ENCODE results near the gene PNO1.

PNO1 gene

DNA sequence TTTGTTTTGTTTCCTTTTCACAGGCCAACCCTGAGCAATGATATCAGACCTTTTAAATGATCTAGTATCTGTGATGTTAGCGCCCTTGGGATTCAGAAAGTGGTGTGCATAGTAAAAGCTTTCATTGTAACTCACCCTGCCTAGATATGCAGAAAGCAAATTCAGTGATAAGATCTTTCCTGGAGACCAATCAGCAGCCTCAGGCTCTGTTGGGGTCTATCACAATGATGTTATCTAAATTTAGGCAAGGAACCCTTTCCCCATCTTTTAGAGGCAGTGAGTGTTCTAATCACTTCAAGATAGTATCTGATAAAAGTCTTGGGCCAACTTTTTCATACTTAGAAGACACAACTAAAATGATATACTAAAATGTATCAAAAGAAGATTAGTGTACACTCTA lies 23.6 kb upstream of the PNO1 start:
- no peak for TF ChIP-seq EZH2phosphoT487 (IDR thresholded peaks at IDR 0.05; ENCODE audit: low read depth)
- H3K79me2 ChIP-seq (ENCODE audit: low read length) = no peaks in the 10 kb centered on the region
- H4K20me1 ChIP-seq (ENCODE audit: insufficient read depth, low read length) = no peaks in the 10 kb centered on the region
- H3K27me3 ChIP-seq (ENCODE audit: low read depth, low read length) = no peaks in the 10 kb centered on the region
- H3K4me2 ChIP-seq (ENCODE audit: low read length) = no peak overlapping the region
- no peaks in the 10 kb centered on the region for H3K9me3 ChIP-seq (ENCODE audit: insufficient read depth, low read length)
- peaks cover 4% of the 10 kb centered on the region for H3K36me3 ChIP-seq (replicated peaks; ENCODE audit: low read depth, low read length)
- H2AFZ ChIP-seq (ENCODE audit: low read depth, low read length) = no peak overlapping the region
- H3K27ac ChIP-seq (ENCODE audit: low read length) = no peak overlapping the region
- no peak overlapping the region for H3K4me3 ChIP-seq (ENCODE audit: low read length)
- no peaks in the 10 kb centered on the region for H3K4me1 ChIP-seq (ENCODE audit: low read length)
- no peak overlapping the region for H3K9ac ChIP-seq (ENCODE audit: low read length)

DNA sequence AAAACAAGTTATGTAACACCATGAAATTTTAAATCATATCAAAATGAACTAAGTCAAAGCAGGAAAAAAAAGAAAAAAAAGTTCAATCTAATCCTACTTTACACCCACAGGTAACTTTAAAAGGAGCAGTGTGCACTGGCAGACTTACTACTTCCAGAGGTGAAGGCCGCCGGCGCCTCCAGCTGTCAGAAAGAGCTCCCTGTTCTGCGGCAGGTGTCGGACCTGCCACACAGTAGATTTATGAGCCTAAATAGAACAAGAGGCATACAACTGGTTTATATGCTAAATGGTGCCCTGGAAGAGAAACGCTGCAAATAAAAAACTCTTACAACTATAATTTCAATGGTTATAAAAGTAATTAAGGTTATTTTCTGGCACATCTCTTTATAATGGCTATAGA lies 23.1 kb upstream of the PNO1 start:
- Histone ChIP-seq H3K9me3 (ENCODE audit: insufficient read depth, low read length) (no peaks in the 10 kb centered on the region), H3K4me3 (ENCODE audit: low read length) (no peak overlapping the region), H3K4me2 (ENCODE audit: low read length) (no peak overlapping the region), H3K27me3 (ENCODE audit: low read depth, low read length) (no peaks in the 10 kb centered on the region), H3K9ac (ENCODE audit: low read length) (no peak overlapping the region), H3K27ac (ENCODE audit: low read length) (no peak overlapping the region), H4K20me1 (ENCODE audit: insufficient read depth, low read length) (no peaks in the 10 kb centered on the region), H3K36me3 (replicated peaks; ENCODE audit: low read depth, low read length) (peaks cover 4% of the 10 kb centered on the region), H3K4me1 (ENCODE audit: low read length) (no peaks in the 10 kb centered on the region), H3K79me2 (ENCODE audit: low read length) (no peaks in the 10 kb centered on the region), H2AFZ (ENCODE audit: low read depth, low read length) (no peak overlapping the region)
- no peak for TF ChIP-seq EZH2phosphoT487 (IDR thresholded peaks at IDR 0.05; ENCODE audit: low read depth)
- TF ChIP-seq, protein P1, sequence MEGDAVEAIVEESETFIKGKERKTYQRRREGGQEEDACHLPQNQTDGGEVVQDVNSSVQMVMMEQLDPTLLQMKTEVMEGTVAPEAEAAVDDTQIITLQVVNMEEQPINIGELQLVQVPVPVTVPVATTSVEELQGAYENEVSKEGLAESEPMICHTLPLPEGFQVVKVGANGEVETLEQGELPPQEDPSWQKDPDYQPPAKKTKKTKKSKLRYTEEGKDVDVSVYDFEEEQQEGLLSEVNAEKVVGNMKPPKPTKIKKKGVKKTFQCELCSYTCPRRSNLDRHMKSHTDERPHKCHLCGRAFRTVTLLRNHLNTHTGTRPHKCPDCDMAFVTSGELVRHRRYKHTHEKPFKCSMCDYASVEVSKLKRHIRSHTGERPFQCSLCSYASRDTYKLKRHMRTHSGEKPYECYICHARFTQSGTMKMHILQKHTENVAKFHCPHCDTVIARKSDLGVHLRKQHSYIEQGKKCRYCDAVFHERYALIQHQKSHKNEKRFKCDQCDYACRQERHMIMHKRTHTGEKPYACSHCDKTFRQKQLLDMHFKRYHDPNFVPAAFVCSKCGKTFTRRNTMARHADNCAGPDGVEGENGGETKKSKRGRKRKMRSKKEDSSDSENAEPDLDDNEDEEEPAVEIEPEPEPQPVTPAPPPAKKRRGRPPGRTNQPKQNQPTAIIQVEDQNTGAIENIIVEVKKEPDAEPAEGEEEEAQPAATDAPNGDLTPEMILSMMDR (IDR thresholded peaks at IDR 0.05; ENCODE audit: low read depth, low read length) = no peak

DNA sequence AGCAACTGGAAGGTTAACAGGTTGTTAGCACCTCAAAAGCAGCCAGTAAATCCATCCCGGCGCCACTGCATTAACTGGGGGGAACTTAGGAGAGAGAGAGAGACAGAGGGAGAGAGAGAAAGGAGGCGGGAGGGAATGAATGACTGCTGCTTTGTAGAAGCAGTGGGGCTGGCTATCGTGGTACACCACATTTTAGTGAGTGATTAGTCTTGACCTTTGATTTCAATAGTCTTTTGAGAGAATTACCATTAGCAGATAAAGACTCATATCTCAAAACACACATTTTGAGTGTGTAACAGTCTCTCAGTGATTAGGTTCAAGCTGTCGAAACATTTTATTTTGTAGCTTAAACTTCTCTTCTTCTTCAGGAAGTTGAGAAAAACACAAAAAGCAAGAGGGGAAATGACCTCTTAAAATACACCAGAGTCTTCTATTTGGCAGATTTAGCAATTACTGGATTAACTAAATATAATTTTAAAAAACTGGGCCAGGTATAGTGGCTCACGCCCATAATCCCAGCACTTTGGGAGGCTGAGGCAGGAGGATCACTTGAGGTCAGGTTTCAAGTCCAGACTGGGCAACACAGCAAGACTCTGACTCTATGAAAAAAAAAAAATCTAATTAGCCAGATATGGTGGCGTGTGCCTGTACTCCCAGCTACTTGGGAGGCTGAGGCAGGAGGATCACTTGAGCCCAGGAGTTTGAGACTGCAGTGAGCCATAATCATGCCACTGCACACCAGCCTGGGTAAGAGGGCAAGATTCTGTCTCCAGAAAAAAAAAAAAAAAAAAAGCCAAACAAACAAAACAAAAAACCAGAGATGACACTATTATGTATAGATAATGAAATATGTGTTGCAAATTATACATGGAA lies 22.0 kb upstream of the PNO1 start:
- Histone ChIP-seq H3K27ac (ENCODE audit: low read length) (no peak overlapping the region), H4K20me1 (ENCODE audit: insufficient read depth, low read length) (no peaks in the 10 kb centered on the region), H3K27me3 (ENCODE audit: low read depth, low read length) (no peaks in the 10 kb centered on the region), H3K4me3 (ENCODE audit: low read length) (no peak overlapping the region), H3K79me2 (ENCODE audit: low read length) (no peaks in the 10 kb centered on the region), H3K9me3 (ENCODE audit: insufficient read depth, low read length) (no peaks in the 10 kb centered on the region), H3K4me1 (ENCODE audit: low read length) (no peaks in the 10 kb centered on the region), H3K36me3 (replicated peaks; ENCODE audit: low read depth, low read length) (peaks cover 4% of the 10 kb centered on the region), H2AFZ (ENCODE audit: low read depth, low read length) (no peak overlapping the region), H3K4me2 (ENCODE audit: low read length) (no peak overlapping the region), H3K9ac (ENCODE audit: low read length) (no peak overlapping the region)
- TF ChIP-seq, protein P1 (IDR thresholded peaks at IDR 0.05; ENCODE audit: low read depth, low read length) = no peak
- TF ChIP-seq EZH2phosphoT487 (IDR thresholded peaks at IDR 0.05; ENCODE audit: low read depth) = no peak

DNA sequence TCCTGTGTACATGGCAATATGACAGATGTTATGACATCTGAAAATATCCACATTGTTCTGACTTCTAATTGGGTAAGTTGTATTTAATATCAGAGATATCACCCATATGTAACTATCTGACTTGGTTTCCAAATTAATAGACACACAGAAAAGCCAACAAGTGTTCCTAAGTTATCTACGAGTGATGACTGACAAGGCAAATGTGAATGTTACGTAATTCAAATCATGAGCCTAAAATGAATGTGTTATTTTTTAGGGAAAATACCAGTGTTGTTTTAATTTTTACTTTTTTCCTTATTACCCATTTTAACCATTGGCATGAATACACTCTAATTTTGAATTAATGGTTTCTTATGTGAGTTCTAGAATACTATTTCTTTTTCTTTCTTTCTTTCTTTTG lies 15.8 kb upstream of the PNO1 start:
- peaks cover 19% of the 10 kb centered on the region for H3K36me3 ChIP-seq (replicated peaks; ENCODE audit: low read depth, low read length)

More for the DNA sequence above, 15.8 kb upstream of the PNO1 start:
- no peaks in the 10 kb centered on the region for H4K20me1 ChIP-seq (ENCODE audit: insufficient read depth, low read length)
- H3K4me3 ChIP-seq (ENCODE audit: low read length) = no peak overlapping the region
- no peak overlapping the region for H3K4me2 ChIP-seq (ENCODE audit: low read length)
- no peaks in the 10 kb centered on the region for H3K27me3 ChIP-seq (ENCODE audit: low read depth, low read length)
- H3K4me1 ChIP-seq (ENCODE audit: low read length) = no peaks in the 10 kb centered on the region
- H3K9ac ChIP-seq (ENCODE audit: low read length) = no peak overlapping the region
- no peak overlapping the region for H3K27ac ChIP-seq (ENCODE audit: low read length)
- no peaks in the 10 kb centered on the region for H3K9me3 ChIP-seq (ENCODE audit: insufficient read depth, low read length)
- no peak overlapping the region for H2AFZ ChIP-seq (ENCODE audit: low read depth, low read length)
- TF ChIP-seq, protein P1 (IDR thresholded peaks at IDR 0.05; ENCODE audit: low read depth, low read length) = no peak
- no peak for TF ChIP-seq EZH2phosphoT487 (IDR thresholded peaks at IDR 0.05; ENCODE audit: low read depth)
- no peaks in the 10 kb centered on the region for H3K79me2 ChIP-seq (ENCODE audit: low read length)

All from OCI-LY3 (cell line).